K562 (cell line): ENCODE results near the gene MAP3K7. TPM values are rescaled to one million over a fixed set of nuclear protein-coding genes. Genes with fewer than 3 reads are reported as not detected.

Experiments
- ATAC-seq: fragments of 200-7000 bp; cut with Tn5 transposase; 3 replicates; pipeline ENCODE4 v1.9.1; 2020; ENCODE audit warnings: moderate library complexity
- BruUV-seq: library from RNA; stranded (reverse); fragments of 400-500 nt; replicated peaks from 2 replicates; lab custom pipeline; 2021; lab: Mats Ljungman, UMichigan
- CTCF ChIA-PET: fragments of 300-600 bp; formaldehyde crosslinking; extraction: SDS; loops from one replicate; lab custom pipeline; 2021; ENCODE audit warnings: low intra/inter-chr PET ratio; lab: Yijun Ruan, JAX
- POLR2A ChIA-PET: fragments of 300-600, 350-650 bp; sonication (Branson Sonifier 250); formaldehyde crosslinking; extraction: SDS; loops from one replicate; lab custom pipeline; 2021; ENCODE audit warnings: antibody characterized with exemption, inconsistent platforms; lab: Yijun Ruan, JAX
- DNase-seq, 4 experiments: peaks; one replicate each; pipeline versions ENCODE4 v3.0.0 to v3.0.0-alpha.2; 2011 to 2018; ENCODE audit warnings: low spot score in 3 of 4, mixed read lengths in 3 of 4; ENCODE audit errors: extremely low read depth in 1 of 4
- FAIRE-seq: peaks from 2 replicates; lab custom pipeline; 2011; peaks lifted over from hg19 to GRCh38; lab: Jason Lieb, UNC
- H2AFZ ChIP-seq: 2 replicates; pipeline ENCODE4 v1.6.0; 2011; ENCODE audit warnings: low read depth, low read length, control low read depth, inconsistent platforms
- H3K27ac ChIP-seq: fragments of 200-600 bp; 3 replicates; pipeline ENCODE4 v1.8.0; 2011; ENCODE audit warnings: low read depth, mild to moderate bottlenecking, control low read depth, inconsistent platforms, low read length, moderate library complexity, mixed read lengths; ENCODE audit errors: extremely low read depth
- H3K27me3 ChIP-seq, 2 experiments: fragments of 300-600 bp in 1 of 2; 2 replicates in 1 of 2; 3 replicates in 1 of 2; pipeline versions ENCODE4 v1.6.0 to v1.8.0; 2011; ENCODE audit warnings: inconsistent platforms in 2 of 2, low read length in 2 of 2, mild to moderate bottlenecking in 1 of 2, mixed read lengths in 1 of 2, moderate library complexity in 1 of 2; ENCODE audit not compliant: control insufficient read depth in 2 of 2, insufficient read depth in 2 of 2
- H3K36me3 ChIP-seq: fragments of 300-600 bp; 3 replicates; pipeline ENCODE4 v1.8.0; 2011; ENCODE audit warnings: mild to moderate bottlenecking, low read length, inconsistent platforms; ENCODE audit not compliant: control insufficient read depth, insufficient read depth
- H3K4me1 ChIP-seq, 2 experiments: fragments of 200-600 bp in 1 of 2; replicated peaks in 1 of 2; 2 replicates in 1 of 2; 3 replicates in 1 of 2; pipeline versions ENCODE4 v1.5.1 to v1.8.0; 2011; ENCODE audit warnings: inconsistent platforms in 2 of 2, low read length in 2 of 2, mild to moderate bottlenecking in 1 of 2, mixed read lengths in 1 of 2, moderate library complexity in 1 of 2; ENCODE audit not compliant: control insufficient read depth in 2 of 2, insufficient read depth in 2 of 2
- H3K4me2 ChIP-seq: 2 replicates; pipeline ENCODE4 v1.6.1; 2011; ENCODE audit warnings: low read length, control low read depth, inconsistent platforms, mixed read lengths; ENCODE audit not compliant: insufficient read depth
- H3K4me3 ChIP-seq: fragments of 200-600 bp; sonication (generic), shearing (Covaris generic); 2 replicates; pipeline ENCODE4 v1.5.1; 2016; ENCODE audit warnings: control low read depth, inconsistent platforms
- H3K79me2 ChIP-seq: fragments of 200-600 bp; 3 replicates; pipeline ENCODE4 v1.8.0; 2011; ENCODE audit warnings: low read length, inconsistent platforms; ENCODE audit not compliant: control insufficient read depth, insufficient read depth
- H3K9ac ChIP-seq, 2 experiments: 2 replicates each; pipeline versions ENCODE4 v1.6.0 to v1.6.1; 2011; ENCODE audit warnings: low read depth in 2 of 2, low read length in 2 of 2, control low read depth in 1 of 2, inconsistent platforms in 1 of 2, mild to moderate bottlenecking in 1 of 2, mixed read lengths in 1 of 2; ENCODE audit not compliant: insufficient read depth in 1 of 2
- H3K9me1 ChIP-seq: one replicate; pipeline ENCODE4 v1.6.0; 2011; ENCODE audit warnings: inconsistent platforms, mild to moderate bottlenecking, low read length, moderate library complexity; ENCODE audit not compliant: control insufficient read depth, insufficient read depth
- H3K9me3 ChIP-seq: replicated peaks from 2 replicates; pipeline ENCODE4 v1.5.1; 2011; ENCODE audit warnings: low read depth, low read length, inconsistent platforms; ENCODE audit not compliant: control insufficient read depth, insufficient read depth
- H4K20me1 ChIP-seq: replicated peaks from 2 replicates; pipeline ENCODE4 v1.6.1; 2011; ENCODE audit warnings: low read length, inconsistent platforms, mixed read lengths; ENCODE audit not compliant: control insufficient read depth, insufficient read depth
- ARID2 ChIP-seq: fragments of 450-650 bp; IDR thresholded peaks from 2 replicates; pipeline ENCODE4 v1.6.1; 2017; ENCODE audit warnings: antibody characterized with exemption, mild to moderate bottlenecking
- BDP1 ChIP-seq: IDR thresholded peaks from 3 replicates; pipeline ENCODE4 v1.6.1; 2011; ENCODE audit not compliant: insufficient read length, insufficient read depth
- BRF2 ChIP-seq: IDR thresholded peaks from 3 replicates; pipeline ENCODE4 v1.6.1; 2011; ENCODE audit warnings: borderline replicate concordance, mild to moderate bottlenecking; ENCODE audit not compliant: insufficient read length, insufficient read depth
- C11orf30 ChIP-seq: fragments of 450-650 bp; IDR thresholded peaks from 2 replicates; pipeline ENCODE4 v1.6.1; 2016; ENCODE audit warnings: low read depth, mild to moderate bottlenecking
- DMBX1 ChIP-seq: fragments of 250-450 bp; sonication (Bioruptor Pico); IDR thresholded peaks from 2 replicates; pipeline ENCODE4 v1.8.0; 2022; ENCODE audit warnings: inconsistent platforms, mild to moderate bottlenecking, moderate library complexity, borderline replicate concordance
- ETV1 ChIP-seq: fragments of 450-650 bp; conservative IDR thresholded peaks from 2 replicates; pipeline ENCODE4 v1.6.1; 2016; ENCODE audit warnings: missing genetic modification characterization, control low read depth, low read depth, missing compliant biosample characterization
- KDM2B ChIP-seq: fragments of 250-450 bp; sonication (Bioruptor Pico); IDR thresholded peaks from 2 replicates; pipeline ENCODE4 v1.8.0; 2021; ENCODE audit warnings: mild to moderate bottlenecking, moderate library complexity
- KDM4B ChIP-seq, 2 experiments: fragments of 450-650 bp in 1 of 2; sonication (generic) in 1 of 2; IDR thresholded peaks; 2 replicates each; pipeline ENCODE4 v1.6.1; 2016 to 2017; ENCODE audit warnings: borderline replicate concordance in 2 of 2, antibody characterized with exemption in 1 of 2, low read depth in 1 of 2, mild to moderate bottlenecking in 1 of 2
- LCOR ChIP-seq: sonication (generic); formaldehyde crosslinking; IDR thresholded peaks from 2 replicates; pipeline ENCODE4 v1.8.0; 2022; ENCODE audit warnings: mild to moderate bottlenecking, missing genetic modification reagents
- MECOM ChIP-seq: fragments of 250-450 bp; sonication (Bioruptor Pico); IDR thresholded peaks from 2 replicates; pipeline ENCODE4 v1.8.0; 2022; ENCODE audit warnings: inconsistent platforms
- MTF1 ChIP-seq: fragments of 250-450 bp; sonication (Bioruptor Pico); IDR thresholded peaks from 2 replicates; pipeline ENCODE4 v1.9.0; 2021; ENCODE audit warnings: moderate library complexity, mild to moderate bottlenecking, inconsistent platforms, borderline replicate concordance
- NR2C1 ChIP-seq, 2 experiments: fragments of 450-650 bp; IDR thresholded peaks; 2 replicates each; pipeline ENCODE4 v1.6.1; 2017; ENCODE audit warnings: mild to moderate bottlenecking in 2 of 2, antibody characterized with exemption in 1 of 2, inconsistent platforms in 1 of 2, missing compliant biosample characterization in 1 of 2, missing genetic modification characterization in 1 of 2
- SRSF3 ChIP-seq: fragments of 200-400 bp; formaldehyde crosslinking; IDR thresholded peaks from 2 replicates; pipeline ENCODE4 v1.6.1; 2016; ENCODE audit warnings: mild to moderate bottlenecking, low read length, moderate library complexity; ENCODE audit not compliant: insufficient read depth
- TCF3 ChIP-seq: sonication (generic); formaldehyde crosslinking; IDR thresholded peaks from 2 replicates; pipeline ENCODE4 v1.4.0; 2020; ENCODE audit warnings: mild to moderate bottlenecking, missing genetic modification reagents
- XRCC3 ChIP-seq: fragments of 450-650 bp; IDR thresholded peaks from 2 replicates; pipeline ENCODE4 v1.6.1; 2017; ENCODE audit warnings: mild to moderate bottlenecking, moderate library complexity
- ZFP91 ChIP-seq: sonication (generic); formaldehyde crosslinking; IDR thresholded peaks from 2 replicates; pipeline ENCODE4 v1.8.0; 2022; ENCODE audit warnings: mild to moderate bottlenecking, missing genetic modification reagents
- ZNF174 ChIP-seq: fragments of 250-450 bp; sonication (Bioruptor Pico); IDR thresholded peaks from 2 replicates; pipeline ENCODE4 v1.4.0; 2020; ENCODE audit warnings: mild to moderate bottlenecking
- WGBS: fragments of 100-300 bp; shearing (Covaris generic); methylation state at CpG from one replicate; pipeline ENCODE4 v1.1.6; 2016; ENCODE audit warnings: low coverage, mixed read lengths; ENCODE audit not compliant: insufficient coverage; ENCODE audit errors: missing lambda C conversion rate; 5-methylcytosine and 5-hydroxymethylcytosine counted together
- in situ Hi-C: fragments of 300-500 bp; cut with MboI; formaldehyde crosslinking; loops from 4 replicates; pipeline ENCODE4 v1.15.0; 2018; ENCODE audit warnings: inconsistent platforms, mixed read lengths
- intact Hi-C: fragments of 100-400 bp; cut with micrococcal nuclease; formaldehyde crosslinking; loops from 2 replicates; pipeline ENCODE4 v1.14.2; 2022
- polyA plus RNA-seq, 8 experiments: library from polyadenylated mRNA; depleted of rRNA in 4 of 8; stranded (reverse) in 5 of 8; unstranded in 3 of 8; fragments of >200 nt; fragmentation: Nextera tagmentation in 2 of 8; fragmentation: Illumina TruSeq in 1 of 8; extraction: Ambion mirVana in 2 of 8; extraction: Trizol in 1 of 8; gene quantifications; 2 replicates each; pipeline versions ENCODE4 v1.2.1 to v1.2.3, GENCODE V29; 2011 to 2014; ENCODE audit warnings: inconsistent platforms in 1 of 8, missing spikeins in 1 of 8
- total RNA-seq, 7 experiments: library from RNA; depleted of rRNA in 6 of 7; stranded (reverse); fragments of >200 nt in 6 of 7; fragmentation: Illumina TruSeq in 2 of 7; extraction: Trizol in 2 of 7; gene quantifications; 2 replicates each; pipeline versions ENCODE4 v1.2.1 to v1.2.3, GENCODE V29; 2011 to 2021; ENCODE audit warnings: low replicate concordance in 1 of 7
- TF ChIP-seq, protein P1 (sequence below): fragments of 450-650 bp; IDR thresholded peaks from 2 replicates; pipeline ENCODE4 v1.6.1; 2016; ENCODE audit warnings: low read depth, mild to moderate bottlenecking, moderate library complexity

The MAP3K7 gene
- total and polyA plus RNA-seq, 9 of the 15 experiments (the other 6 are each of a cell fraction or from before 2014, with no cell fraction given): 13.4 to 60.9 (median 34.8) TPM

- in situ Hi-C loops (loop anchor here (5.0 to 10.0 kb wide), 4 partner anchors 77 to 542 kb away; no protein-coding TSS in a partner anchor), intact Hi-C loops (loop anchor here (1.0 to 10.0 kb wide), 7 partner anchors 76 to 539 kb away; no protein-coding TSS in a partner anchor)
- H3K9ac ChIP-seq: no peak overlapping the region
- H3K36me3 ChIP-seq: no peaks in the 10 kb centered on the region
- no peaks in the 10 kb centered on the region for H3K79me2 ChIP-seq
- H3K4me1 ChIP-seq: peaks cover 0 to 13% of the 10 kb centered on the region in 2 experiments; a peak in 4 of 5 replicates
- H3K9me3 ChIP-seq: no peaks in the 10 kb centered on the region
- H4K20me1 ChIP-seq: no peaks in the 10 kb centered on the region
- H3K27me3 ChIP-seq: no peaks in the 10 kb centered on the region; a peak in 1 of 5 replicates
- H3K27ac ChIP-seq: peak overlapping the region; percentile 35; the same call in 1 of the 3 replicates
- ATAC-seq: peak; percentile 99
- CTCF ChIA-PET: interaction anchor here (0.6 to 1.8 kb wide), 10 partner anchors 10 to 1111 kb away, joined by 3 to 6 read pairs (median 4); no protein-coding TSS in a partner anchor
- H3K4me2 ChIP-seq: peak overlapping the region; percentile 47
- POLR2A ChIA-PET: interaction anchor here (0.6 to 0.9 kb wide), 5 partner anchors 24 to 1651 kb away, joined by 3 to 4 read pairs (median 3); no protein-coding TSS in a partner anchor
- H2AFZ ChIP-seq: peak overlapping the region; percentile 37
- BruUV-seq: no TSS peak
- H3K4me3 ChIP-seq: no peak overlapping the region
- 28% methylated on average over 15 of the region's 15 CpGs for WGBS
- FAIRE-seq: peak; percentile 100
- H3K9me1 ChIP-seq: no peaks in the 10 kb centered on the region
- DNase-seq: peak; percentile 90 to 95 (median 91)
- TF ChIP-seq BDP1 (no peak), SRSF3 (no peak), C11orf30 (no peak), KDM2B (CRISPR knock-in tag) (no peak), ETV1 (tag) (no peak), ARID2 (peak; percentile 96), MTF1 (CRISPR knock-in tag) (no peak), ZFP91 (CRISPR knock-in tag) (no peak), XRCC3 (no peak), MECOM (CRISPR knock-in tag) (no peak), BRF2 (no peak), ZNF174 (CRISPR knock-in tag) (no peak), KDM4B (IDR thresholded peaks at IDR 0.05; ENCODE audit: borderline replicate concordance in 2 of 2, low read depth in 1 of 2) (no peak), DMBX1 (CRISPR knock-in tag) (no peak), TCF3 (CRISPR knock-in tag) (peak; percentile 41; the same call in 1 of the 2 replicates), NR2C1 (IDR thresholded peaks at IDR 0.05) (no peak), NR2C1 (tag; IDR thresholded peaks at IDR 0.05) (no peak), LCOR (CRISPR knock-in tag) (peak; percentile 67; the same call in 1 of the 2 replicates)
- TF ChIP-seq, protein P1, sequence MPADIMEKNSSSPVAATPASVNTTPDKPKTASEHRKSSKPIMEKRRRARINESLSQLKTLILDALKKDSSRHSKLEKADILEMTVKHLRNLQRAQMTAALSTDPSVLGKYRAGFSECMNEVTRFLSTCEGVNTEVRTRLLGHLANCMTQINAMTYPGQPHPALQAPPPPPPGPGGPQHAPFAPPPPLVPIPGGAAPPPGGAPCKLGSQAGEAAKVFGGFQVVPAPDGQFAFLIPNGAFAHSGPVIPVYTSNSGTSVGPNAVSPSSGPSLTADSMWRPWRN: no peak
Observed at GRCh38 chr6:90478789-90479602, 107.9 kb downstream of the MAP3K7 start.
